ENCODE data around the gene UNC45B.

- TF ChIP-seq CTCF (IDR thresholded peaks at IDR 0.05; ENCODE audit: poor library complexity, severe bottlenecking) (no peak), EP300 (conservative IDR thresholded peaks at IDR 0.05; ENCODE audit: poor library complexity, severe bottlenecking) (no peak), REST (IDR thresholded peaks at IDR 0.05; ENCODE audit: borderline replicate concordance) (no peak), SMC3 (conservative IDR thresholded peaks at IDR 0.05; ENCODE audit: poor library complexity) (no peak), TAF1 (IDR thresholded peaks at IDR 0.05; ENCODE audit: low read depth) (no peak), POLR2AphosphoS5 (IDR thresholded peaks at IDR 0.05) (no peak), MXI1 (conservative IDR thresholded peaks at IDR 0.05; ENCODE audit: poor library complexity, severe bottlenecking) (no peak)
Measured at GRCh38 chr17:35132099-35132498, 15.5 kb upstream of the UNC45B start.
